OCI-LY3 (cell line): ENCODE results near the gene GRK6.

Experiments
- CTCF ChIP-seq: fragments of 200-600, 300-600 bp; sonication (generic); IDR thresholded peaks from 2 replicates; pipeline ENCODE4 v1.5.1; 2014; ENCODE audit warnings: antibody characterized with exemption, low read length, low read depth
- EZH2phosphoT487 ChIP-seq: fragments of 200-600 bp; shearing (Covaris generic); IDR thresholded peaks from 2 replicates; pipeline ENCODE4 v1.6.1; 2018; ENCODE audit warnings: antibody characterized with exemption, mixed run types, low read depth

- TF ChIP-seq CTCF (no peak), EZH2phosphoT487 (no peak)
Measured at GRCh38 chr5:177378884-177379883, 47.3 kb upstream of the GRK6 start.
